ENCODE results near the gene CYB561D2. TPM values are rescaled to one million over a fixed set of nuclear protein-coding genes. Genes with fewer than 3 reads are reported as not detected.

CYB561D2 gene, protein sequence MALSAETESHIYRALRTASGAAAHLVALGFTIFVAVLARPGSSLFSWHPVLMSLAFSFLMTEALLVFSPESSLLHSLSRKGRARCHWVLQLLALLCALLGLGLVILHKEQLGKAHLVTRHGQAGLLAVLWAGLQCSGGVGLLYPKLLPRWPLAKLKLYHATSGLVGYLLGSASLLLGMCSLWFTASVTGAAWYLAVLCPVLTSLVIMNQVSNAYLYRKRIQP
- total RNA-seq (2014; rRNA removed; shearing (Covaris generic)) = 16.2 and 28.0 TPM in 2 replicates
- 17.8 and 18.7 TPM in 2 replicates for total RNA-seq (2022)
- Bru-seq, nascent RNA = percentile 55 among the genes with signal in this experiment
- BruChase-seq, experiment 1, labeled RNA remaining after a 6-hour chase = percentile 56 among the genes with signal in this experiment
- BruChase-seq, experiment 2, labeled RNA remaining after a 2-hour chase = percentile 64 among the genes with signal in this experiment
- long read RNA-seq, transcript CYB561D2-202 (3 exons, 1,533 nt) = minor isoform, 5 of 52 reads
- long read RNA-seq, transcript CYB561D2-201 (4 exons, 1,225 nt) = minor isoform, 10 of 52 reads
- long read RNA-seq, transcript CYB561D2-205 (4 exons, 1,319 nt) = major isoform, 14 of 52 reads
- long read RNA-seq, partial matches to known transcripts = 1 of 52 reads
- long read RNA-seq, other reads (novel, unspliced or antisense) = 18 of 52 reads

- ChIA-PET POLR2A (interaction anchor here (0.6 to 2.1 kb wide), 9 partner anchors 9 to 410 kb away, joined by 3 to 22 read pairs (median 6); partner anchors contain the start of genes RASSF1 and TMEM115), CTCF (ENCODE audit: unreplicated experiment) (interaction anchor here (0.6 to 1.0 kb wide), 3 partner anchors 10 to 1833 kb away, joined by 4 to 5 read pairs (median 5); no protein-coding TSS in a partner anchor)
- BruUV-seq (replicated peaks) = TSS peak; percentile 61
- TF ChIP-seq CTCF (conservative IDR thresholded peaks at IDR 0.05; ENCODE audit: low read length) (no peak), EZH2phosphoT487 (IDR thresholded peaks at IDR 0.05; ENCODE audit: borderline replicate concordance, low read depth, low read length) (no peak)
- peak within 1 kb of the TSS; percentile 63 for H3K27ac ChIP-seq (ENCODE audit: low read depth, low read length, poor library complexity, severe bottlenecking)
- H3K9me2 ChIP-seq (ENCODE audit: insufficient read depth, low read length) = no peaks in the 10 kb centered on the region
- peak within 1 kb of the TSS; percentile 77 for H3K4me3 ChIP-seq (ENCODE audit: low read depth, low read length, poor library complexity, severe bottlenecking)
- intact Hi-C loops (cut with micrococcal nuclease; ENCODE audit: unreplicated experiment) = loop anchor here (1.0 to 5.0 kb wide), 2 partner anchors 9 to 217 kb away; partner anchors contain the start of genes C3orf18, HEMK1 and TMEM115
- no peaks in the 10 kb centered on the region for H4K20me1 ChIP-seq (ENCODE audit: insufficient read depth, low read length)
- no peaks in the 10 kb centered on the region for H3K9me3 ChIP-seq (ENCODE audit: low read length)
- H3K36me3 ChIP-seq (ENCODE audit: insufficient read depth, low read length) = peaks cover 40% of the 10 kb centered on the region
- peak; percentile 96 for DNase-seq (ENCODE audit: low spot score)
- peak within 1 kb of the TSS; percentile 69; the same call in 1 of the 2 replicates for H2AFZ ChIP-seq (ENCODE audit: low read length)
- H3K4me1 ChIP-seq (ENCODE audit: insufficient read depth, low read length, poor library complexity, severe bottlenecking) = peaks cover 29% of the 10 kb centered on the region
- H3K4me2 ChIP-seq (ENCODE audit: low read length) = peak within 1 kb of the TSS; percentile 92
- H3K79me2 ChIP-seq (ENCODE audit: insufficient read depth, low read depth, low read length) = peaks cover 8% of the 10 kb centered on the region; the same call in 1 of the 2 replicates
These were observed at the start of gene CYB561D2, which contains the start of gene NPRL2 for GRCh38 chr3:50350527-50351322. CYB561D2 (plus strand) TSS chr3:50350862; CDS start chr3:50351434, 572 bp downstream. NPRL2 (minus strand) TSS chr3:50350775; CDS start chr3:50350652, 123 bp downstream.

- Histone ChIP-seq H3K79me2 (ENCODE audit: insufficient read depth, low read depth, low read length) (no peaks in the 10 kb centered on the region), H3K36me3 (ENCODE audit: insufficient read depth, low read length) (no peaks in the 10 kb centered on the region), H3K4me1 (ENCODE audit: insufficient read depth, low read length, poor library complexity, severe bottlenecking) (peaks cover 19% of the 10 kb centered on the region), H3K4me3 (ENCODE audit: low read depth, low read length, poor library complexity, severe bottlenecking) (no peak overlapping the region), H3K27ac (ENCODE audit: low read depth, low read length, poor library complexity, severe bottlenecking) (no peak overlapping the region), H3K9me2 (ENCODE audit: insufficient read depth, low read length) (no peaks in the 10 kb centered on the region), H4K20me1 (ENCODE audit: insufficient read depth, low read length) (no peaks in the 10 kb centered on the region), H3K4me2 (ENCODE audit: low read length) (no peak overlapping the region), H2AFZ (ENCODE audit: low read length) (no peak overlapping the region), H3K9me3 (ENCODE audit: low read length) (0 out of 2 replicates have a peak, but pooled peaks cover 3% of the 10 kb centered on the region)
- CTCF ChIA-PET (ENCODE audit: unreplicated experiment) = no interaction called here
- POLR2A ChIA-PET = no interaction called here
- intact Hi-C loops (cut with micrococcal nuclease; ENCODE audit: unreplicated experiment) = no loop called here
- no TSS peak for BruUV-seq (replicated peaks)
- no peak for TF ChIP-seq CTCF (conservative IDR thresholded peaks at IDR 0.05; ENCODE audit: low read length)
- no peak for TF ChIP-seq EZH2phosphoT487 (IDR thresholded peaks at IDR 0.05; ENCODE audit: borderline replicate concordance, low read depth, low read length)
- DNase-seq (ENCODE audit: low spot score) = no peak
These were observed 48.3 kb upstream of the CYB561D2 start for GRCh38 chr3:50302095-50303012.
